Mucosa of stomach (tissue), 1 donor: ENCODE results near the gene ZSCAN18.

Experiments
- H3K27me3 ChIP-seq: one replicate; pipeline ENCODE4 v1.7.0; 2013; ENCODE audit warnings: mild to moderate bottlenecking, low read length; ENCODE audit not compliant: control insufficient read depth, insufficient read depth
- H3K36me3 ChIP-seq: one replicate; pipeline ENCODE4 v1.7.0; 2013; ENCODE audit warnings: low read length; ENCODE audit not compliant: control insufficient read depth, insufficient read depth
- H3K4me1 ChIP-seq: one replicate; pipeline ENCODE4 v1.7.0; 2013; ENCODE audit warnings: mild to moderate bottlenecking, low read length; ENCODE audit not compliant: control insufficient read depth, insufficient read depth
- H3K4me3 ChIP-seq: one replicate; pipeline ENCODE4 v1.7.0; 2013; ENCODE audit warnings: low read length
- H3K9ac ChIP-seq: one replicate; pipeline ENCODE4 v1.7.0; 2013; ENCODE audit warnings: mild to moderate bottlenecking, low read length, moderate library complexity
- H3K9me3 ChIP-seq: one replicate; pipeline ENCODE4 v1.7.0; 2013; ENCODE audit warnings: mild to moderate bottlenecking, low read length, moderate library complexity; ENCODE audit not compliant: control insufficient read depth
- donor health status: Pancreatic carcinoma.

Gene ZSCAN18

DNA sequence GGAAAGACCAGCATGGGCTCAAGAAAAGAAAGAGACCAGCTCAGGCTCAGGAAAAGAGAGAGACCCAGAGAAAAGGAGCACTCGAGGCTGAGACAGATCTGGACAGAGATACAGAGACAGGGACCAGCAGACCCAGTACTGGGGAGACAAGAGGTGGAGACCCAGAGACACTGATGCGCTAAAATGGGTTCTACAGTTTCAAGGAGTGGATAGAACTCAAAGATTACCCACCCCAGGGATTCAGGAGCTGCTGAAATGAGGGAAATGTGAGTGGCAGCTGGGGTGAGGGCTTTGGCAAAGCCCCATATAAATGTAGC is 609 bp upstream of the ZSCAN18 start:
- no peaks in the 10 kb centered on the region for H3K27me3 ChIP-seq
- no peaks in the 10 kb centered on the region for H3K9me3 ChIP-seq
- peak overlapping the region; percentile 59 for H3K4me3 ChIP-seq
- H3K9ac ChIP-seq: peak overlapping the region; percentile 75
- peaks cover 7% of the 10 kb centered on the region for H3K4me1 ChIP-seq
- H3K36me3 ChIP-seq: no peaks in the 10 kb centered on the region

DNA sequence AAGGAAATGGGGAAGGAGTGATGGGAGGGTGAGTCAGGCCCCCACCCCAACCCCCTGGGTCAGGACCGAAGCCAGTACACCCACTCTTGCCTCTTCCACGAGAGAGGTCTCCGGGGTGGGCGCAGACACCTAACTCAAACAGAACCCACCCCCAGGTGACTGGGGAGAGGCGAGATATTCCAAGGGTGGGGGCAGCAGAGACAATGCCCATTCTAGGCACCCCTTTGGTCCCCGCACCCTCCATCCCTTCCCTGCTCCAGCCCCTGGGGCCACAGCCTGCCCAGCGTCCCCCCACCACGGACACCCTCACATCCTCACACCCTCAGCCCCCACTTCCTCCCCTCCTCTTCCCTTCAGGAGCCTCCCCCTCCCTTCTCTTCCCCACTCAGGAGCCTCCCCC is 682 bp downstream of the ZSCAN18 start:
- Histone ChIP-seq H3K9me3 (no peaks in the 10 kb centered on the region), H3K27me3 (no peaks in the 10 kb centered on the region), H3K9ac (peak overlapping the region; percentile 75), H3K4me3 (peak overlapping the region; percentile 59), H3K36me3 (no peaks in the 10 kb centered on the region), H3K4me1 (peaks cover 7% of the 10 kb centered on the region)

DNA sequence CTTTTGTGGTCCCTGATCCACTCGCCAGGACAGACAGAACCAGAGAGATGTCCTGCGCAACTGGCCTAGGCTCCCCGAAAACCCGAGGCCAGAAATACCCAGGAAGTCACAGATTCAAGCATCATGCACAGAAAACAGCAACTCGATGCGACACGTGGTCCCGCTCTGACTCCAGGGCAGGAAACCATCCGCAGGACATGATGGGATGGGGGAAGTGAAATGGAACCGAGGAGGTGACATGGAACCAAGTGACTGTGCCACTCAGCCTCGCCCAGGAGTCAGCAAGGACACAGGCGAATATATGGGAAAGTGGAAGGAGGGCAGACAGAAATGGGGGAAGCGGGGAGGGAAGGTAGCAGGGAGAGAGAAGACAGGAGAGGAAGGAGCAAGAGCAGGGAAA is 1.1 kb downstream of the ZSCAN18 start:
- no peaks in the 10 kb centered on the region for H3K27me3 ChIP-seq
- H3K36me3 ChIP-seq: no peaks in the 10 kb centered on the region
- H3K9ac ChIP-seq: no peak overlapping the region
- peaks cover 7% of the 10 kb centered on the region for H3K4me1 ChIP-seq
- no peak overlapping the region for H3K4me3 ChIP-seq
- H3K9me3 ChIP-seq: no peaks in the 10 kb centered on the region

DNA sequence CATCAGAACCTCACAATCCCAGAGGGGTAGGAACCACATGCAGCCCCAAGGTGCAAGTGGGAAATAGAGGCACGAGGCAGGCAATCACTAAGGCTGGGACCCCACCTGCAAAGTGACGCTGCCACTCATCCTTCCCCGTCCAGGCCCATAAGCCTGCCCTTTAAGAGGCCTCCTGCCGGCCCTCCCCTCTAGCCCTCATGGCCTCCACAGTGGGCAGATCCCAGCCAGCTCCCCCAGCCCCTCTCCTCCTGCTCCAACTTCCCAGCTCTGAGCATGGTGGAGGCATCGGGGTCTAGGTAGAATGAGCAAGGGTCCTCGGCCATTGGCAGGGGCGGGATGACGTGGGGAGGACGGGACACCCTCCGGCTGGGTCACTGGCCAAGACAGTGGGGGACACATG is 2.7 kb downstream of the ZSCAN18 start:
- Histone ChIP-seq H3K9me3 (no peaks in the 10 kb centered on the region), H3K4me1 (peaks cover 7% of the 10 kb centered on the region), H3K4me3 (no peak overlapping the region), H3K9ac (no peak overlapping the region), H3K27me3 (no peaks in the 10 kb centered on the region), H3K36me3 (no peaks in the 10 kb centered on the region)

DNA sequence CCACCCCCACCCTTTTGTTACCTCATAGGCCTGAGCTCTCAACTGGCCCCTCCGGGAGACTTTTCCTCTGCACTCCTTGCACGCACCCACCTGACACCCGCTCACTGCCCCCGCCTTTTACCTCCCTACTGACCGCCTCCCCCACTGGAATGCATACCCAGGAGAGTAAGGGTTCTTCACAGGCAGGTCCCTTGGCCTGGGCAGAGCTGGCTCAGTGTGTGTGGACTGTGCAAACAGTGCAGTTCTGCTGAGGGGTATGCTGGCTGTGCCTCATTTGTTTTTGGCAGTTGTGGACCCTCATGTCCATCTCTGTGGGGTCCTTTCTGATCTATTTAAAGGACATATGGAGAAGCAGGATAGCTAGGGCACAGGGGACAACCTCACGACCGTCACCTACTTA is 5.0 kb downstream of the ZSCAN18 start:
- H3K4me1 ChIP-seq: peaks cover 4% of the 10 kb centered on the region
- no peaks in the 10 kb centered on the region for H3K36me3 ChIP-seq
- H3K4me3 ChIP-seq: no peak overlapping the region
- no peaks in the 10 kb centered on the region for H3K9me3 ChIP-seq
- no peaks in the 10 kb centered on the region for H3K27me3 ChIP-seq
- no peak overlapping the region for H3K9ac ChIP-seq

DNA sequence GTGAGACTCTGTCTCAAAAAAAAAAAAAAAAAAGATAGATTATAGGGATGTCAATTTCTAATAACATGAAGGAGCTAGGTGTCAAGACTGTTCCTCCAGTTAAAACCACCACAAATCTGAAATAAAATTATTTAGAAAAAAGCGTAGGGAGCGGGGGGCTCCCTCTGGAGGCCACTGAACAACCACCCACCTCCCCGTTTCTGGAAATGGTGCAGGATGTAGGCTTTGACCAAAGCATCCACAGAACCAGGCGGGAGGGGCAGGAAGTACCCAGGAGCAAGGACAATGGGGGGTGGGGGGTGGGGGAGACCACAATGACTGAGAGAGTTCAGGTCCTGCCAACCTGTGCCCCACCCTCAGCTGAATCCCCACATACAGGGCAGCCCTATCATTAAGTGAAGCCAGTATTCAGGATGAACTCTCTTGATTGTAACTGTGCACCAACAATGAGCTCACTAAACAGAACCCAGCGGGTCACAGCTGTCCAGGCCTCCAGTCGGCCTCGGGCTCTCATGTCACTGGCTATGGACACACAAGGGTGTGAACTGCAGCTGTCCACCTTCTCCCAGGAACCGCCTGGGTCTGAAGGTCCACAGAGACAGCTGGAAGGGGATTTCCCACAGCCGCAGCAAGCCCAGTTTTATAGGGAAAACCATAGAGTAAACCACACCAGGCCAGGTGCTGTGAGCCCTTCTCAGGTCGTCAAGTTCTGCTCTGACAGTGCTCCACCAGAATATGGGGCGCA is 6.6 kb downstream of the ZSCAN18 start:
- Histone ChIP-seq H3K4me1 (no peaks in the 10 kb centered on the region), H3K9me3 (no peaks in the 10 kb centered on the region), H3K9ac (no peak overlapping the region), H3K36me3 (no peaks in the 10 kb centered on the region), H3K27me3 (no peaks in the 10 kb centered on the region), H3K4me3 (no peak overlapping the region)

- H3K9me3 ChIP-seq: peaks cover 1% of the 10 kb centered on the region
Measured at GRCh38 chr19:58089846-58090245, 8.2 kb downstream of the ZSCAN18 start.

GRCh38 chr19:58088521-58089052 is 9.4 kb downstream of the ZSCAN18 start:
- Histone ChIP-seq H3K9me3 (peaks cover 3% of the 10 kb centered on the region), H3K4me3 (no peak overlapping the region), H3K27me3 (no peaks in the 10 kb centered on the region), H3K9ac (no peak overlapping the region), H3K36me3 (no peaks in the 10 kb centered on the region), H3K4me1 (no peaks in the 10 kb centered on the region)

More at GRCh38 chr19:58089846-58090245, 8.2 kb downstream of the ZSCAN18 start:
- Histone ChIP-seq H3K9ac (no peak overlapping the region), H3K4me1 (no peaks in the 10 kb centered on the region), H3K36me3 (no peaks in the 10 kb centered on the region), H3K27me3 (no peaks in the 10 kb centered on the region), H3K4me3 (no peak overlapping the region)

DNA sequence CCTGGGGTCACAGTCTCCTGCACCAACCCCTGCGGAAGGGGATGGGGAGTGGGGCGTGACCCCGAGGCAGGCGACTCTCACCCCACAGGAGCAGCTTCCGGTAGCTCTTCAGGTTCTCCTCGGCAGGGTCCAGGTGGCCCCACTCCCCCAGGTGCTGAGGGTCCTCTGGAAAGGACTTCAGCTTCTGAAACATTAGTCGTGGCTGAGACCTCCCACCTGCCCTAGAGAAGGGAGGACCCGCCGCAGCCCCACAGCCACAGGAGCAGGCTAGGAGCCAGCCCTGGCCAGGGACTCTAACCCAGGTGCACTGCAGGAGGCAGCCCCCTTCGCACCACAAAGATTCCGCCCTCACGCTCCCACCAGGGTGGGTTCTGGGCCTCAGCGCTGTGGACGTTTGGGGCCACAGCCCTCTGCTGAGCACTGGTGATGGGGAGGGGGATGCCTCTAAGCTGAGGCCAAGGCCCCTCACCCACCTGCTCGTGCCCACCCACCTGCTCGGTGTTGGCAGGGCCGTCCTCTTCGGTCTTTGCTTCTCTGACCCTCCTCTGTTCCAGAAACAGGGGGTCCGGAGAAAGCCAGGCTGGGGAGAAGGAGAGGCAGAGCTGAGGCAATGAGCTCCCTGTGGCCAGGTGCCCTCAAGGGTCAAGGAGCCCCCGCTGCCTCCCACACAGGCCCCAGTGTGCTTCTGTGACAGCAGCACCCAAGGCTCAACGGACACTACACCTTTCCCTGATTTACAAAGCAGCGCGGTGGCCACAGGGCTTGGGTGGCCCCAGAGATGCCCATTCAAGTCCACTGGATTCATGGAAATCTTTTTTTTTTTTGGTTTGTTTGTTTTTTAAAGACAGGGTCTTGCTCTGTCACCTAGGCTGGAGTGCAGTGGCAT is 11.0 kb downstream of the ZSCAN18 start:
- Histone ChIP-seq H3K36me3 (no peaks in the 10 kb centered on the region), H3K4me3 (no peak overlapping the region), H3K9me3 (peaks cover 3% of the 10 kb centered on the region), H3K27me3 (no peaks in the 10 kb centered on the region), H3K9ac (no peak overlapping the region), H3K4me1 (no peaks in the 10 kb centered on the region)

- H3K4me1 ChIP-seq: no peaks in the 10 kb centered on the region
- no peaks in the 10 kb centered on the region for H3K36me3 ChIP-seq
- peaks cover 3% of the 10 kb centered on the region for H3K9me3 ChIP-seq
- H3K27me3 ChIP-seq: no peaks in the 10 kb centered on the region
- H3K4me3 ChIP-seq: no peak overlapping the region
- H3K9ac ChIP-seq: no peak overlapping the region
Measured at GRCh38 chr19:58085348-58085875, 12.6 kb downstream of the ZSCAN18 start.

DNA sequence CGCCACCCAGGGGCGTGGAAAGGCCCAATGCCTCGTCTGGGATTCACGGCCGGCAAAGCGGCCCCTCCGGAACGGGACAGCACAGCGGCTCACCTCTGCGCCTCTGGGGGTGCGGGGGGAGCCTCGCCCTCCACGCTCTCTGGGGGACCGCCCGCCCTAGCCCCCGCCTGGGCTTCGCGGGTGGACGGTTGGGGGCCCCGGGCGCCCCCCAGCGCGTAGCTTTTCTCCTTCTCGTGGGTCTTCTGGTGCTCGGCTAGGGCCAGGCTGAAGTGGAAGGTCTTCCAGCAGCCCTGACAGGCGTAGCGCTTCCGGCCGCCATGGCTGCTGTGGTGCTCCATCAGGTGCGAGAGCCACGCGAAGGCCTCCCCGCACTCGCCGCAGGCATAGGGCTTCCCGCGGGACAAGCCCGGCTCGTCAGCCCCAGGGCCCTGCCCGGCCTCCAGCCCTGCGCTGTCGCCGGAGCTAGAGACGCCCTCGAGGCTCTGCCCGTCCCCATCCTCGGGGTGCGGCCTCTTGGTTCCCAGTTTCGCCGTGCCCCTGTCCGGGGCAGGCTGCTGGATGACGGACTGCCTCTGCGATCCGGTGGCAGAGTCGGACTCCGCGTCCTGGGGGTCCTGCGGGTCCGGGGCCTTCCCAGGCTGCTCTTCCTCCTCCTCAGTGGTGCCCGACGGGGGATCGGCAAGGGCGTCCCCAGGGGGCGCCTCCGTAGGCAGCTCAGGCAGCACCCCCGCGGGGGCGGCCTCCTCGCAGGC is 13.3 kb downstream of the ZSCAN18 start:
- H3K27me3 ChIP-seq: no peaks in the 10 kb centered on the region
- H3K9ac ChIP-seq: no peak overlapping the region
- no peaks in the 10 kb centered on the region for H3K36me3 ChIP-seq
- no peaks in the 10 kb centered on the region for H3K4me1 ChIP-seq
- no peak overlapping the region for H3K4me3 ChIP-seq
- peaks cover 3% of the 10 kb centered on the region for H3K9me3 ChIP-seq
